Upper lobe of left lung (tissue), 6 donors: ENCODE measurements around the gene PHEX. TPM values are rescaled to one million over a fixed set of nuclear protein-coding genes. Genes with fewer than 3 reads are reported as not detected.

Experiments used
- ATAC-seq, 2 donors: fragments of 200-7000 bp; cut with Tn5 transposase; one replicate each; pipeline ENCODE4 v1.9.1; 2022; ENCODE audit warnings: mild to moderate bottlenecking in 2 of 2, moderate library complexity in 2 of 2; ENCODE audit not compliant: low FRiP score in 2 of 2
- DNase-seq, 2 donors: peaks; one replicate each; pipeline ENCODE4 v3.0.0-alpha.2; 2019 to 2020
- H3K27ac ChIP-seq, 4 donors: fragments of 200-600 bp; sonication (generic); one replicate each; pipeline ENCODE4 v1.5.1; 2016 to 2019
- H3K27me3 ChIP-seq, 4 donors: fragments of 200-600 bp; sonication (generic); one replicate each; pipeline ENCODE4 v1.5.1; 2017 to 2019
- H3K36me3 ChIP-seq, 4 donors: fragments of 200-600 bp; sonication (generic); one replicate each; pipeline ENCODE4 v1.5.1; 2016 to 2019
- H3K4me1 ChIP-seq, 4 donors: fragments of 200-600 bp; sonication (generic); one replicate each; pipeline ENCODE4 v1.5.1; 2018 to 2019
- H3K4me3 ChIP-seq, 4 donors: fragments of 200-600 bp; sonication (generic); one replicate each; pipeline ENCODE4 v1.5.1; 2017 to 2019; ENCODE audit warnings: mild to moderate bottlenecking in 2 of 4, moderate library complexity in 1 of 4
- H3K9me3 ChIP-seq, 4 donors: fragments of 200-600 bp; sonication (generic); one replicate each; pipeline ENCODE4 v1.5.1; 2018 to 2019
- CTCF ChIP-seq, 6 experiments: fragments of 450-650 bp in 4 of 6; fragments of 200-600 bp in 2 of 6; sonication (generic) in 2 of 6; IDR thresholded peaks; one replicate each; pipeline ENCODE4 v1.5.1; 2016 to 2019; ENCODE audit warnings: antibody characterized with exemption in 6 of 6
- EP300 ChIP-seq, 4 donors: sonication (generic); formaldehyde crosslinking; IDR thresholded peaks; one replicate each; pipeline ENCODE4 v1.5.1; 2017; ENCODE audit warnings: antibody characterized with exemption in 4 of 4, control low read depth in 2 of 4
- POLR2A ChIP-seq, 4 donors: fragments of 450-650 bp; IDR thresholded peaks; one replicate each; pipeline ENCODE4 v1.5.1; 2016 to 2017; ENCODE audit warnings: antibody characterized with exemption in 4 of 4, mild to moderate bottlenecking in 2 of 4
- POLR2AphosphoS5 ChIP-seq, 2 donors: sonication (generic); formaldehyde crosslinking; IDR thresholded peaks; one replicate each; pipeline ENCODE4 v1.5.1; 2017; ENCODE audit warnings: antibody characterized with exemption in 2 of 2
- WGBS, 2 donors: methylation state at CpG; one replicate each; pipeline ENCODE4 v1.1.5; 2017 to 2018; 5-methylcytosine and 5-hydroxymethylcytosine counted together
- total RNA-seq, 6 donors: library from RNA; depleted of rRNA in 4 of 6; stranded (reverse); fragments of >200 nt in 4 of 6; gene quantifications; one replicate each; pipeline versions ENCODE4 v1.1.0 to v1.2.1, GENCODE V29; 2016 to 2021
- donor health status: DM: no; HTN: no; CAD: no; lungs with moderate emphysema.
- donor health status: DM: no; HTN: yes; CAD: no; lungs with severe emphysema.

Gene PHEX
- total RNA-seq, 6 donors from 2014 or later, result 0.80 to 4.9 (median 1.4) TPM

GRCh38 chrX:22041907-22042530, 9.9 kb downstream of the PHEX start:
- ATAC-seq, result no peak
- TF ChIP-seq POLR2AphosphoS5 (IDR thresholded peaks at IDR 0.05) (no peak), EP300 (IDR thresholded peaks at IDR 0.05) (no peak), POLR2A (IDR thresholded peaks at IDR 0.05) (no peak), CTCF (IDR thresholded peaks at IDR 0.05) (no peak)
- no peaks in the 10 kb centered on the region for H3K4me1 ChIP-seq

GRCh38 chrX:22043872-22044271, 11.7 kb downstream of the PHEX start:
- Histone ChIP-seq H3K4me3 (no peak overlapping the region), H3K9me3 (no peaks in the 10 kb centered on the region), H3K27me3 (no peaks in the 10 kb centered on the region), H3K27ac (no peak overlapping the region), H3K4me1 (no peaks in the 10 kb centered on the region), H3K36me3 (no peaks in the 10 kb centered on the region)
- TF ChIP-seq POLR2A (IDR thresholded peaks at IDR 0.05) (no peak), POLR2AphosphoS5 (IDR thresholded peaks at IDR 0.05) (no peak), EP300 (IDR thresholded peaks at IDR 0.05) (no peak), CTCF (IDR thresholded peaks at IDR 0.05) (no peak)
- ATAC-seq (no peak), DNase-seq (no peak)
- WGBS, 2 donors, result 54 to 69% methylated on average over 3 to 4 of the region's 4 CpGs

More at GRCh38 chrX:22041907-22042530, 9.9 kb downstream of the PHEX start:
- no peaks in the 10 kb centered on the region for H3K9me3 ChIP-seq
- WGBS, 2 donors, result 74 to 86% methylated on average over 9 to 11 of the region's 11 CpGs
- no peak overlapping the region for H3K27ac ChIP-seq
- H3K36me3 ChIP-seq, result no peaks in the 10 kb centered on the region
- H3K27me3 ChIP-seq, result no peaks in the 10 kb centered on the region
- no peak for DNase-seq
- H3K4me3 ChIP-seq, result no peak overlapping the region

GRCh38 chrX:22047468-22047867, 15.3 kb downstream of the PHEX start:
- DNase-seq (no peak), ATAC-seq (no peak)
- H3K27ac ChIP-seq, result no peak overlapping the region
- no peaks in the 10 kb centered on the region for H3K36me3 ChIP-seq
- no peak for TF ChIP-seq EP300 (IDR thresholded peaks at IDR 0.05)
- TF ChIP-seq CTCF (IDR thresholded peaks at IDR 0.05), result no peak
- no peak for TF ChIP-seq POLR2AphosphoS5 (IDR thresholded peaks at IDR 0.05)
- no peak for TF ChIP-seq POLR2A (IDR thresholded peaks at IDR 0.05)
- WGBS, 2 donors, result 66 to 87% methylated on average over 2 of the region's 2 CpGs
- no peaks in the 10 kb centered on the region for H3K9me3 ChIP-seq
- H3K27me3 ChIP-seq, result no peaks in the 10 kb centered on the region
- no peak overlapping the region for H3K4me3 ChIP-seq
- no peaks in the 10 kb centered on the region for H3K4me1 ChIP-seq

GRCh38 chrX:22053481-22053880, 21.4 kb downstream of the PHEX start:
- Histone ChIP-seq H3K4me1 (no peaks in the 10 kb centered on the region), H3K9me3 (no peaks in the 10 kb centered on the region), H3K27ac (no peak overlapping the region), H3K27me3 (no peaks in the 10 kb centered on the region), H3K36me3 (no peaks in the 10 kb centered on the region), H3K4me3 (no peak overlapping the region)
- ATAC-seq (no peak), DNase-seq (no peak)
- WGBS, 2 donors, result 77 to 81% methylated on average over 3 of the region's 3 CpGs
- TF ChIP-seq EP300 (IDR thresholded peaks at IDR 0.05), result peak in 1 of 4 donors; percentile 22
- TF ChIP-seq POLR2A (IDR thresholded peaks at IDR 0.05), result no peak
- TF ChIP-seq CTCF (IDR thresholded peaks at IDR 0.05), result no peak

GRCh38 chrX:22056235-22056634, 24.1 kb downstream of the PHEX start:
- H3K4me3 ChIP-seq, result no peak overlapping the region
- H3K27ac ChIP-seq, result no peak overlapping the region
- DNase-seq, result no peak
- no peaks in the 10 kb centered on the region for H3K36me3 ChIP-seq
- no peaks in the 10 kb centered on the region for H3K27me3 ChIP-seq
- 68 to 88% methylated on average over 2 of the region's 2 CpGs for WGBS, 2 donors
- H3K4me1 ChIP-seq, result no peaks in the 10 kb centered on the region
- no peak for ATAC-seq
- no peaks in the 10 kb centered on the region for H3K9me3 ChIP-seq
- TF ChIP-seq POLR2A (IDR thresholded peaks at IDR 0.05), result no peak
- no peak for TF ChIP-seq POLR2AphosphoS5 (IDR thresholded peaks at IDR 0.05)
- no peak for TF ChIP-seq EP300 (IDR thresholded peaks at IDR 0.05)
- no peak for TF ChIP-seq CTCF (IDR thresholded peaks at IDR 0.05)
